ENCODE results near the gene COL24A1.

DNA sequence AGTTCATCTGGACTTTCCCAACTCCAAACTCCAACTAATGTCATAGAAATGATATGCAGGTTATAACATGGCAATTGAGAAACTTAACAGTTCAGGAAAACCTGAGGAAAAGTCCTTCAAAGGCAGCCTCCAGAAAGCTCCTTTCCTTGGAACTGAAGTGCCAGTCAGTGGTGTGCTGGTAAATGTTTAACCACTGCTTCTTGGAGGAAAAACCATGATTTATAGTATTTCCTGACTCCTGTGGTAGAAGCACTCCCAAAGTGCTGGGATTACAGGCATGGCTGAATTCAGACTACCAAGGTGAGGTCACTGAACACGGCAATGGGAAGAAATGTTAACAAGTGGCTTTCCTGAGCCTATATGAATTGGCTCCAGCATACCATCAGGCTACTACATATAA lies 421.6 kb downstream of the COL24A1 start:
- TF ChIP-seq, protein P1, sequence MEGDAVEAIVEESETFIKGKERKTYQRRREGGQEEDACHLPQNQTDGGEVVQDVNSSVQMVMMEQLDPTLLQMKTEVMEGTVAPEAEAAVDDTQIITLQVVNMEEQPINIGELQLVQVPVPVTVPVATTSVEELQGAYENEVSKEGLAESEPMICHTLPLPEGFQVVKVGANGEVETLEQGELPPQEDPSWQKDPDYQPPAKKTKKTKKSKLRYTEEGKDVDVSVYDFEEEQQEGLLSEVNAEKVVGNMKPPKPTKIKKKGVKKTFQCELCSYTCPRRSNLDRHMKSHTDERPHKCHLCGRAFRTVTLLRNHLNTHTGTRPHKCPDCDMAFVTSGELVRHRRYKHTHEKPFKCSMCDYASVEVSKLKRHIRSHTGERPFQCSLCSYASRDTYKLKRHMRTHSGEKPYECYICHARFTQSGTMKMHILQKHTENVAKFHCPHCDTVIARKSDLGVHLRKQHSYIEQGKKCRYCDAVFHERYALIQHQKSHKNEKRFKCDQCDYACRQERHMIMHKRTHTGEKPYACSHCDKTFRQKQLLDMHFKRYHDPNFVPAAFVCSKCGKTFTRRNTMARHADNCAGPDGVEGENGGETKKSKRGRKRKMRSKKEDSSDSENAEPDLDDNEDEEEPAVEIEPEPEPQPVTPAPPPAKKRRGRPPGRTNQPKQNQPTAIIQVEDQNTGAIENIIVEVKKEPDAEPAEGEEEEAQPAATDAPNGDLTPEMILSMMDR (IDR thresholded peaks at IDR 0.05; ENCODE audit: extremely low read depth in 1 of 2, insufficient read depth in 1 of 2, low read depth in 1 of 2, low read length in 2 of 2), result no peak
- TF ChIP-seq POLR2AphosphoS5 (IDR thresholded peaks at IDR 0.05; ENCODE audit: insufficient read depth, low read depth, low read length), result no peak
- no peak for TF ChIP-seq EZH2 (IDR thresholded peaks at IDR 0.05; ENCODE audit: borderline replicate concordance, low read depth, low read length, severe bottlenecking)
- no peak for TF ChIP-seq POLR2A (IDR thresholded peaks at IDR 0.05; ENCODE audit: low read depth, low read length)
- no peak for TF ChIP-seq JUN (IDR thresholded peaks at IDR 0.05; ENCODE audit: borderline replicate concordance, insufficient read depth, insufficient read length, low read depth)
- TF ChIP-seq, protein P2, sequence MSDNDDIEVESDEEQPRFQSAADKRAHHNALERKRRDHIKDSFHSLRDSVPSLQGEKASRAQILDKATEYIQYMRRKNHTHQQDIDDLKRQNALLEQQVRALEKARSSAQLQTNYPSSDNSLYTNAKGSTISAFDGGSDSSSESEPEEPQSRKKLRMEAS (IDR thresholded peaks at IDR 0.05; ENCODE audit: insufficient read depth, insufficient read length), result no peak
- no peak for TF ChIP-seq FOS (IDR thresholded peaks at IDR 0.05; ENCODE audit: borderline replicate concordance, insufficient read depth, low read length)
- no peak for TF ChIP-seq MYC (IDR thresholded peaks at IDR 0.05; ENCODE audit: low read depth, low read length)

Measured in endothelial cell of umbilical vein (primary cell).